HepG2 (cell line): ENCODE results near the gene ATP6V0E2. TPM values are rescaled to one million over a fixed set of nuclear protein-coding genes. Genes with fewer than 3 reads are reported as not detected.
A peak's percentile ranks its signal among the peaks of the same experiment; 100 is the strongest.

ENCODE experiments used
- ARNT2 ChIP-seq: sonication (generic); formaldehyde crosslinking; IDR thresholded peaks from 2 replicates; pipeline ENCODE4 v1.8.0; 2022; ENCODE audit warnings: mild to moderate bottlenecking, low read depth, missing genetic modification reagents, moderate library complexity
- BORCS8-MEF2B ChIP-seq: sonication (generic); formaldehyde crosslinking; IDR thresholded peaks from 2 replicates; pipeline ENCODE4 v1.8.0; 2022; ENCODE audit warnings: mild to moderate bottlenecking, missing genetic modification reagents
- CSRNP1 ChIP-seq: sonication (generic); formaldehyde crosslinking; IDR thresholded peaks from 2 replicates; pipeline ENCODE4 v1.8.1; 2023; ENCODE audit warnings: mild to moderate bottlenecking, missing genetic modification reagents
- DMAP1 ChIP-seq: IDR thresholded peaks from 2 replicates; pipeline ENCODE4 v1.6.1; 2016
- NCOA1 ChIP-seq: sonication (generic); formaldehyde crosslinking; IDR thresholded peaks from 2 replicates; pipeline ENCODE4 v1.9.0; 2021; ENCODE audit warnings: missing genetic modification reagents
- PAXIP1 ChIP-seq: sonication (generic); formaldehyde crosslinking; conservative IDR thresholded peaks from 2 replicates; pipeline ENCODE4 v1.4.0; 2020; ENCODE audit warnings: mild to moderate bottlenecking, missing genetic modification reagents, moderate library complexity
- RBM22 ChIP-seq: fragments of 200-400 bp; formaldehyde crosslinking; optimal IDR thresholded peaks from 2 replicates; pipeline ENCODE3; 2017; ENCODE audit warnings: mild to moderate bottlenecking, low read length, moderate library complexity
- REXO4 ChIP-seq: sonication (generic); formaldehyde crosslinking; IDR thresholded peaks from 2 replicates; pipeline ENCODE4 v1.8.0; 2022; ENCODE audit warnings: missing genetic modification reagents, mild to moderate bottlenecking, borderline replicate concordance
- SAP130 ChIP-seq: IDR thresholded peaks from 2 replicates; pipeline ENCODE4 v1.6.1; 2016; ENCODE audit warnings: low read depth
- SP2 ChIP-seq: sonication (generic); formaldehyde crosslinking; IDR thresholded peaks from 2 replicates; pipeline ENCODE4 v1.5.1; 2020; ENCODE audit warnings: mild to moderate bottlenecking, missing genetic modification reagents
- ZNF224 ChIP-seq: sonication (generic); formaldehyde crosslinking; IDR thresholded peaks from 2 replicates; pipeline ENCODE4 v1.5.0; 2020; ENCODE audit warnings: mild to moderate bottlenecking, missing genetic modification reagents
- ZNF687 ChIP-seq: sonication (generic); formaldehyde crosslinking; IDR thresholded peaks from 2 replicates; pipeline ENCODE4 v1.5.1; 2020; ENCODE audit warnings: mild to moderate bottlenecking, missing genetic modification reagents, moderate library complexity
- ZZZ3 ChIP-seq: sonication (generic); formaldehyde crosslinking; IDR thresholded peaks from 2 replicates; pipeline ENCODE4 v1.4.0; 2020; ENCODE audit warnings: missing genetic modification reagents, mild to moderate bottlenecking, borderline replicate concordance
- polyA plus RNA-seq, 8 experiments: library from polyadenylated mRNA; depleted of rRNA in 3 of 8; stranded (reverse) in 7 of 8; unstranded in 1 of 8; fragments of >200 nt; fragmentation: Illumina TruSeq in 4 of 8; extraction: Trizol in 4 of 8; gene quantifications; 2 replicates each; pipeline versions ENCODE4 v1.2.1 to v1.2.3, GENCODE V29; 2011 to 2016; ENCODE audit warnings: low read depth in 4 of 8, missing spikeins in 1 of 8, mixed read lengths in 1 of 8; ENCODE audit not compliant: insufficient read depth in 1 of 8
- total RNA-seq, 5 experiments: library from RNA; depleted of rRNA; stranded (reverse); fragments of >200 nt; fragmentation: Illumina TruSeq; extraction: Trizol; gene quantifications; 2 replicates each; pipeline ENCODE4 v1.2.3, GENCODE V29; 2016; ENCODE audit warnings: low read depth in 1 of 5

The ATP6V0E2 gene
- total and polyA plus RNA-seq, 2 of the 13 experiments (the other 11 are each of a cell fraction or from before 2014, with no cell fraction given), result 36.8 to 203 TPM

- TF ChIP-seq CSRNP1 (CRISPR knock-in tag), result peak; percentile 34; the same call in 1 of the 2 replicates
- no peak for TF ChIP-seq NCOA1 (CRISPR knock-in tag)
- TF ChIP-seq REXO4 (CRISPR knock-in tag), result 0 out of 2 replicates have a peak, but pooled peaks have one; percentile 40
- 0 out of 2 replicates have a peak, but pooled peaks have one; percentile 22 for TF ChIP-seq ZZZ3 (CRISPR knock-in tag)
- TF ChIP-seq BORCS8-MEF2B (CRISPR knock-in tag), result 0 out of 2 replicates have a peak, but pooled peaks have one; percentile 31
- TF ChIP-seq PAXIP1 (CRISPR knock-in tag), result 0 out of 2 replicates have a peak, but pooled peaks have one; percentile 5
- peak; percentile 82 for TF ChIP-seq ZNF687 (CRISPR knock-in tag)
- TF ChIP-seq SP2, result 0 out of 2 replicates have a peak, but pooled peaks have one; percentile 11
- no peak for TF ChIP-seq RBM22
- no peak; the same call in none of the 2 replicates for TF ChIP-seq ZNF224 (CRISPR knock-in tag)
- TF ChIP-seq DMAP1 (CRISPR knock-in tag), result peak; percentile 7; the same call in 1 of the 2 replicates
- peak; percentile 13; the same call in 1 of the 2 replicates for TF ChIP-seq SAP130 (CRISPR knock-in tag)
- peak; percentile 51; the same call in 1 of the 2 replicates for TF ChIP-seq ARNT2 (CRISPR knock-in tag)
These were observed at the start of gene ATP6V0E2 (continued) for GRCh38 chr7:149873074-149873969.
